BLaER1 (cell line): ENCODE data around the gene NARF.
"Not testable (repeated sequence)": the region's sequence is repeated elsewhere in the genome, so short reads cannot be mapped to it uniquely, and the experiment has no call there.

ENCODE experiments used
- H3K27ac ChIP-seq: shearing (Covaris generic); formaldehyde crosslinking; 2 replicates; pipeline ENCODE4 v1.8.1; 2022
- H3K27me3 ChIP-seq: shearing (Covaris generic); formaldehyde crosslinking; 2 replicates; pipeline ENCODE4 v1.8.1; 2022
- H3K36me3 ChIP-seq: shearing (Covaris generic); formaldehyde crosslinking; 2 replicates; pipeline ENCODE4 v1.8.1; 2022
- H3K4me1 ChIP-seq: shearing (Covaris generic); formaldehyde crosslinking; 2 replicates; pipeline ENCODE4 v1.8.1; 2022
- H3K4me2 ChIP-seq: shearing (Covaris generic); formaldehyde crosslinking; 2 replicates; pipeline ENCODE4 v1.8.1; 2022
- H3K4me3 ChIP-seq: shearing (Covaris generic); formaldehyde crosslinking; 2 replicates; pipeline ENCODE4 v1.8.1; 2022
- H3K9ac ChIP-seq: shearing (Covaris generic); formaldehyde crosslinking; 2 replicates; pipeline ENCODE4 v1.8.1; 2022
- H3K9me3 ChIP-seq: shearing (Covaris generic); formaldehyde crosslinking; 2 replicates; pipeline ENCODE4 v1.8.1; 2022
- H4K20me1 ChIP-seq: shearing (Covaris generic); formaldehyde crosslinking; 2 replicates; pipeline ENCODE4 v1.8.1; 2022
- Cebpa-rat ChIP-seq: shearing (Covaris generic); IDR thresholded peaks from 2 replicates; pipeline ENCODE4 v1.8.1; 2022

The NARF gene

GRCh38 chr17:82445542-82445941 lies 13.0 kb upstream of the NARF start:
- peak overlapping the region; percentile 98 for H3K4me2 ChIP-seq
- peaks cover 86% of the 10 kb centered on the region for H3K4me1 ChIP-seq
- no peak for TF ChIP-seq Cebpa-rat
- H3K9me3 ChIP-seq, result no peaks in the 10 kb centered on the region
- peaks cover 49% of the 10 kb centered on the region for H4K20me1 ChIP-seq
- peak overlapping the region; percentile 86 for H3K27ac ChIP-seq
- H3K9ac ChIP-seq, result peak overlapping the region; percentile 74
- no peaks in the 10 kb centered on the region for H3K27me3 ChIP-seq
- peaks cover 47% of the 10 kb centered on the region for H3K36me3 ChIP-seq
- H3K4me3 ChIP-seq, result peak overlapping the region; percentile 60

- Histone ChIP-seq H3K4me3 (peak overlapping the region; percentile 60; the same call in 1 of the 2 replicates), H3K4me2 (peak overlapping the region; percentile 98), H3K36me3 (peaks cover 47% of the 10 kb centered on the region), H4K20me1 (peaks cover 44% of the 10 kb centered on the region), H3K27me3 (no peaks in the 10 kb centered on the region), H3K9ac (peak overlapping the region; percentile 74), H3K9me3 (no peaks in the 10 kb centered on the region), H3K27ac (peak overlapping the region; percentile 86), H3K4me1 (peaks cover 83% of the 10 kb centered on the region)
- no peak for TF ChIP-seq Cebpa-rat
Measured at GRCh38 chr17:82446124-82446523, 12.4 kb upstream of the NARF start.

- H3K4me2 ChIP-seq, result peak overlapping the region; percentile 98
- H3K9ac ChIP-seq, result peak overlapping the region; percentile 74; the same call in 1 of the 2 replicates
- peaks cover 39% of the 10 kb centered on the region for H4K20me1 ChIP-seq
- peaks cover 83% of the 10 kb centered on the region for H3K4me1 ChIP-seq
- H3K36me3 ChIP-seq, result peaks cover 45% of the 10 kb centered on the region
- no peaks in the 10 kb centered on the region for H3K27me3 ChIP-seq
- H3K27ac ChIP-seq, result peak overlapping the region; percentile 86
- H3K9me3 ChIP-seq, result no peaks in the 10 kb centered on the region
- no peak overlapping the region for H3K4me3 ChIP-seq
- no peak for TF ChIP-seq Cebpa-rat
Measured at GRCh38 chr17:82446649-82447048, 11.9 kb upstream of the NARF start.

DNA sequence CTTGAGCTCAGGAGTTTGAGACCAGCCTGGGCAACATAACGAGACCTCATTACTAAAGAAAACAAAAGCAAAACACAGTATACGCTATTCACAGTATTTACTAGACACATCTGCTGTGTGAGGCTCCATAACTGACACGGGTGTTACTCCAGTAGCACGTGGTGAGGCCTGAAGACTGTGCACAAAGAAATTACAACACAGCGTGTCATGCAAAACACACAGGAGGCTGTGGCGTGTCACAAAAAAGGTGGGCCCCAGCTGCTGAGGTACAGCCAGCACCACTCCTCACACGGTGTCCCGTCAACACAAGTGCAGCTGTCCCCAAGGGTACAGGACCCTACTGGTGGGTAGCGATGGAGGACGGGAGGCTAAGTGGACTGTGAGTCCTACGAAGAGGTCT lies 10.7 kb upstream of the NARF start:
- Histone ChIP-seq H3K9ac (peak overlapping the region; percentile 11; the same call in 1 of the 2 replicates), H3K36me3 (peaks cover 33% of the 10 kb centered on the region), H3K4me1 (peaks cover 76% of the 10 kb centered on the region), H3K27me3 (no peaks in the 10 kb centered on the region), H3K4me2 (peak overlapping the region; percentile 77), H3K27ac (peak overlapping the region; percentile 79), H3K9me3 (peaks cover 5% of the 10 kb centered on the region; the same call in 1 of the 2 replicates), H3K4me3 (no peak overlapping the region), H4K20me1 (peaks cover 27% of the 10 kb centered on the region)
- TF ChIP-seq Cebpa-rat, result no peak

DNA sequence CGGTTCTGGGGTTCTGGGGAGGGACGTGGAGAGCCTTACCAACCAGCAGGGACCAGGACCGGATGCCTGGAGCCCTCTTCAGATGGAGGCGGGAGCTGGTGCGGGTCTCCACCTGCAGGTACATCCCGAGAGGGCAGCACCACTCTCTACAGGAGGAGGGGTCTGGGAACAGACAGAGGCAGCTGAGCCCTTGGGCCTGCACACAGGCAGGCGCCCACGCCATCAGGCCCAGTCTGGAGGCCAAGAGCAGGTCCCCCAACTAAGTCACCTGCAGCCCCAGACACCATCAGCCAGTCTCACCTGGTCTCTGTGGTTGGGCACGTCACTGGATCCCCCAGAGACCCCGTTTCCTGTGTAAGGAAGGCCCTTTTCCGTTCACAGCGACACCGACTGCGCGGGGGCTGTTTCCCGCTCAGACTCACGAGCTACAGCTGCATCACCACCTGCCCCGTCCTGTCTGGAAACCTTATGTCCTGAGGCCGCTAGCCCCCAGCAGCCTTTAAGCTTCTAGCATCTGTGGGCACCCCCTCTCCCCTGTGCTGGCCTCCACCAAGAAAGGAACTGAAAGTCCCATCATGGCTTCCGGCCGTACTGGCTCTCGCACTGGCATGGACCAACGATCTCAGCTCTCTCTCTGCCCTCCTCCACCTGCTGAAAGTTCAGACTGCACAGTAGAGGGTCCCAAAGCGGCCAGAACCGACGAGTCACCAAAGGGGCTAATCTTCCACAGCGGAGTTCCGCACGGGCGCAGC lies 9.2 kb upstream of the NARF start:
- Histone ChIP-seq H3K9ac (peak overlapping the region; percentile 100), H3K9me3 (peaks cover 18% of the 10 kb centered on the region), H3K27ac (peak overlapping the region; percentile 100), H3K27me3 (no peaks in the 10 kb centered on the region), H3K4me3 (peak overlapping the region; percentile 99), H3K4me2 (peak overlapping the region; percentile 93), H3K4me1 (peaks cover 62% of the 10 kb centered on the region), H3K36me3 (peaks cover 19% of the 10 kb centered on the region), H4K20me1 (peaks cover 12% of the 10 kb centered on the region)
- no peak for TF ChIP-seq Cebpa-rat

- Histone ChIP-seq H3K4me2 (peak overlapping the region; percentile 93), H3K4me1 (peaks cover 56% of the 10 kb centered on the region), H3K9me3 (peaks cover 24% of the 10 kb centered on the region), H4K20me1 (peaks cover 7% of the 10 kb centered on the region; the same call in 1 of the 2 replicates), H3K36me3 (peaks cover 17% of the 10 kb centered on the region), H3K9ac (peak overlapping the region; percentile 100), H3K4me3 (peak overlapping the region; percentile 99), H3K27me3 (no peaks in the 10 kb centered on the region), H3K27ac (peak overlapping the region; percentile 100)
- no peak for TF ChIP-seq Cebpa-rat
Measured at GRCh38 chr17:82449883-82450356, 8.6 kb upstream of the NARF start.

DNA sequence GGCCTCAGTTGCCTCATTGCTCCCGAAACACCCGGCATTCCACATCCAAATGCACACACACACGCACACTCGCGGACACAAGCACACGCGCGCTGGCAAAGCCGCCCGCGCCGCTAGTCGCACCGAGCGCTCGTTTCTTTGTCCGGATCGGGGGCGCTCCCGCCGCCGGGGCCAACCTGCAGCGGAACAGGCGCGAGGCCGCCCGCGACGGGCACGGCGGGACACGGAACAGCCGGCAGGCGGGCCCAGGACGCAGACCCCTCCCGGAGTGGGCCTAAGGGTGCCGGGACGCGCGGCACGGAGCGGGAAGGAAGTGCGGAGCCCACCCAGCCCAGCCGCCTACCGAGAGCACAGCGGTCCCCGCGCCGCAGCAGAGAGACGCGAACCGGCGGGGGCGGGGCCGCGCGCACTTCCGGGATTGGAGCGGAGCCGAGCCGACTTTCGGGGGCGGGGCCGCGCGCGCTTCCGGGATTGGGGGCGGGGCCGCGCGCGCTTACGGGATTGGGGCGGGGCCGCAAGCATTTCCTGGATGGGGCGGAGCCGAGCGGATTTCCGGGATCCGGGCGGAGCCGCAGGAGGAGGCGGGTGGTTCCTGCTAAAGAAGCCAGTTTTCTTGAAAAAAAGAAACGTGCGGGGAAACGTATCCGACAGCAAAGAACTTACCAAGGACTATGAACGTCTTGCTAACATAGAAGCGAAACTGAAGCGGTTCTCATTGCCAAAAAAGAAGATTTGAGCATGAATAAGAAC lies 8.0 kb upstream of the NARF start, which contains the start of gene CYBC1:
Gene CYBC1 (minus strand): TSS at position 396 of the 750 bp plus-strand sequence. CDS start 1,498 bp downstream, outside the sequence.
- Histone ChIP-seq H3K4me1 (peaks cover 50% of the 10 kb centered on the region), H3K27me3 (no peaks in the 10 kb centered on the region), H3K27ac (peak within 1 kb of the TSS; percentile 100), H4K20me1 (peaks cover under 1% of the 10 kb centered on the region; the same call in 1 of the 2 replicates), H3K4me2 (peak within 1 kb of the TSS; percentile 93), H3K4me3 (peak within 1 kb of the TSS; percentile 99), H3K36me3 (peaks cover 14% of the 10 kb centered on the region), H3K9ac (peak within 1 kb of the TSS; percentile 100), H3K9me3 (peaks cover 26% of the 10 kb centered on the region)
- TF ChIP-seq Cebpa-rat, result no peak

GRCh38 chr17:82452162-82452561 lies 6.4 kb upstream of the NARF start:
- Histone ChIP-seq H3K27me3 (no peaks in the 10 kb centered on the region), H3K4me2 (no peak overlapping the region), H3K36me3 (no peaks in the 10 kb centered on the region), H3K9me3 (peaks cover 36% of the 10 kb centered on the region), H3K4me3 (no peak overlapping the region), H3K4me1 (peaks cover 41% of the 10 kb centered on the region), H4K20me1 (no peaks in the 10 kb centered on the region), H3K9ac (no peak overlapping the region), H3K27ac (no peak overlapping the region)
- no peak for TF ChIP-seq Cebpa-rat

GRCh38 chr17:82453151-82453550 lies 5.4 kb upstream of the NARF start:
- H3K4me2 ChIP-seq, H3K9ac ChIP-seq, H3K4me3 ChIP-seq, H3K27me3 ChIP-seq, H3K36me3 ChIP-seq, H4K20me1 ChIP-seq, H3K27ac ChIP-seq: not testable (repeated sequence)
- peaks cover 36% of the 10 kb centered on the region for H3K9me3 ChIP-seq
- peaks cover 38% of the 10 kb centered on the region for H3K4me1 ChIP-seq

DNA sequence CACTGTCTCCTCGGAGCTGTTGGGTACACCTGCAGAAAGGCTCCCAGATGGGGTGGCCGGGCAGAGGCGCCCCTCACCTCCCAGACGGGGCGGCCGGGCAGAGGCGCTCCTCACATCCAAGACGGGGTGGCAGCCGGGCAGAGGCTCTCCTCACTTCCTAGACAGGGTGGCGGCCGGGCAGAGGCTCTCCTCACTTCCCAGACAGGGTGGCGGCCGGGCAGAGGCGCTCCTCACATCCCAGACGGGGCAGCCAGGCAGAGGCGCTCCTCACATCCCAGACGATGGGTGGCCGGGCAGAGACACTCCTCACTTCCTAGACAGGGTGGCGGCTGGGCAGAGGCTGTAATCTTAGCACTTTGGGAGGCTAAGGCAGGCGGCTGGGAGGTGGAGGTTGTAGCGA lies 4.8 kb upstream of the NARF start:
- not testable (repeated sequence) for H3K9ac ChIP-seq, H3K4me3 ChIP-seq, H3K4me2 ChIP-seq, H4K20me1 ChIP-seq, H3K27ac ChIP-seq, H3K36me3 ChIP-seq, H3K27me3 ChIP-seq
- peaks cover 36% of the 10 kb centered on the region for H3K4me1 ChIP-seq
- H3K9me3 ChIP-seq, result peaks cover 36% of the 10 kb centered on the region
